Activated T-cell treated with anti-CD3 and anti-CD28 coated beads, Interleukin-2, amount 50 U/mL, for 4 hours (primary cell): ENCODE data around the gene AUTS2. TPM values are rescaled to one million over a fixed set of nuclear protein-coding genes. Genes with fewer than 3 reads are reported as not detected.
A peak's percentile ranks its signal among the peaks of the same experiment; 100 is the strongest.

Experiments used
- ATAC-seq, 2 donors: fragments of 200-7000 bp; cut with Tn5 transposase; one replicate each; pipeline ENCODE4 v1.10.0; 2021
- DNase-seq: peaks from one replicate; pipeline ENCODE4 v3.0.0-alpha.2; 2020
- H3K27me3 Mint-ChIP-seq: one replicate; pipeline ENCODE4 v1.8.0; 2021; ENCODE audit warnings: low read depth, mixed read lengths
- H3K36me3 Mint-ChIP-seq: one replicate; pipeline ENCODE4 v1.8.0; 2022; ENCODE audit warnings: mixed read lengths; ENCODE audit not compliant: insufficient read depth
- H3K4me1 Mint-ChIP-seq: one replicate; pipeline ENCODE4 v1.8.0; 2021; ENCODE audit warnings: low read depth, mixed read lengths
- H3K4me3 Mint-ChIP-seq: one replicate; pipeline ENCODE4 v1.8.0; 2021; ENCODE audit warnings: mild to moderate bottlenecking, moderate library complexity, mixed read lengths
- H3K9me3 Mint-ChIP-seq: one replicate; pipeline ENCODE4 v1.8.0; 2021; ENCODE audit warnings: mixed read lengths
- total RNA-seq, 3 donors: library from RNA; stranded (reverse); gene quantifications; one replicate each; pipeline ENCODE4 v1.2.1, GENCODE V29; 2021

The AUTS2 gene
- total RNA-seq, 3 donors from 2014 or later = 1.4 to 4.4 (median 2.8) TPM

DNA sequence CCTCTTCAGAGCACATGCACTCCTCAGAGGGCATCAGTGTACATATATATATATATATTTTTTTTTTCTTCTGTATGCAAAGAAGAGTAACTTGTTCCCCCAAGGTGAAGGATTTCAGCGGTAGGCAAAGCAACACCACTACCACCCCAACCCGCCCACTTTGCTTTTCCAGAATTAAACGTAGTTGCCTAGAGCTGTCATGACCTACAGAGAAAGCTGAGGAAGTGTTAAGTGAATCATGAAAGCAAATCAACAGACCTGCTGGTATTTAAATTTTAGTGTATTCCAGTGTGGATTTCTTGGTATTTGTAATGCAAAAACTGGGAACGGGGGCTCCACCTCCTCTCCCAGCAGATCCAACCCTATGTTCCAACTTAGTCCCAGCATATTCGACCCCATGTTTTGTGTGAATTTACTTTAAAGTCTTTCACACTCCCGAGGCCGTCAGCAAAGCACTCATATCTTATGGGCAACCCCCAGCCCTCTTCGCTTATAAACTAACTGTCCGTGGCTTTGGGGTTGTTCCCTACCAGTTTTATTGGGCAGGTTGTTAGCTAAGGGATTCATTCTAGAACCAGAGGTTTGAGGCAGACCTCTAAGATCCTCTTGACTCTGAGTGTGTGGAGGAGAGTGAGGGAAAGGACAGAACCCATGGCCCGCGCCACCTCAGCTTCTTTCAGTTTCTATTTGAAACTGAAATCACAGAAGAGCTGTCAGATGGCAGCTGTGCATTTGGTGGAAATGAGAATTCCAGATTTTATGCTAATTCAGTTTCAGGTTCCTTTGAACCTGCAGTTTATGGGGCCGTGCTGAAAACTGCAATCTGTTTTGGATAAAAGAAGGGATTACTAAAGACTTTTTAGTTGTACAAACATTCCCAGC, 1083.4 kb downstream of the AUTS2 start:
- Mint-ChIP-seq H3K4me3 (peak overlapping the region; percentile 51), H3K27me3 (peaks cover 2% of the 10 kb centered on the region), H3K36me3 (no peaks in the 10 kb centered on the region), H3K9me3 (no peaks in the 10 kb centered on the region), H3K4me1 (peaks cover 34% of the 10 kb centered on the region)
- ATAC-seq = peak; percentile 41 to 51
- no peak for DNase-seq

DNA sequence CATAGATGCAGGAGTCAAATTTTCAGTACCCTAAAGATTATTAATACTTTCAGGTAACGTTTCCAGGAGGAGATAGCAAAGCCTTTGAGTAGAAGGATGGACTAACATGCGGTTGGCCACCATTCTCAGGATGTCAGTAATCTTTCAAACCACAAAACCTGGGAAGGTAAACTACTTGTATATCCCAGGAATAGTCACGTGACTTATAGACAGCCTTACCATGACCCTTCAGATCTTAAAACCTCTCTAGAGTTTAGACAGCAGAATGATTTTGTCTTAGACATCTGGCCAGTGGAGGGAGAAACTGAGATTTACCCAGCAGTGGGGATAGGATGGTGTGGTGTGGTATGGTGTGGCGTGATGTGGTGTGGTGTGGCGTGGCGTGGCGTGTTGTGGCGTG, 1085.9 kb downstream of the AUTS2 start:
- no peak for ATAC-seq
- no peaks in the 10 kb centered on the region for H3K36me3 Mint-ChIP-seq
- H3K9me3 Mint-ChIP-seq = no peaks in the 10 kb centered on the region
- no peak for DNase-seq
- no peaks in the 10 kb centered on the region for H3K27me3 Mint-ChIP-seq
- H3K4me1 Mint-ChIP-seq = peaks cover 25% of the 10 kb centered on the region
- no peak overlapping the region for H3K4me3 Mint-ChIP-seq

GRCh38 chr7:70693321-70693685, 1095.0 kb downstream of the AUTS2 start:
- no peak for ATAC-seq
- H3K36me3 Mint-ChIP-seq = no peaks in the 10 kb centered on the region
- H3K4me1 Mint-ChIP-seq = peaks cover 16% of the 10 kb centered on the region
- H3K27me3 Mint-ChIP-seq = peaks cover 29% of the 10 kb centered on the region
- peak overlapping the region; percentile 63 for H3K4me3 Mint-ChIP-seq
- H3K9me3 Mint-ChIP-seq = no peaks in the 10 kb centered on the region
- DNase-seq = no peak

- ATAC-seq (peak; percentile 74 to 78), DNase-seq (peak; percentile 58)
Observed at GRCh38 chr7:70693686-70694433, 1095.6 kb downstream of the AUTS2 start.

GRCh38 chr7:70694434-70694970, 1096.2 kb downstream of the AUTS2 start:
- Mint-ChIP-seq H3K36me3 (no peaks in the 10 kb centered on the region), H3K27me3 (peaks cover 29% of the 10 kb centered on the region), H3K4me1 (peaks cover 16% of the 10 kb centered on the region), H3K9me3 (no peaks in the 10 kb centered on the region), H3K4me3 (peak overlapping the region; percentile 81)
- ATAC-seq (peak; percentile 45 to 48), DNase-seq (peak; percentile 12)

More at GRCh38 chr7:70693686-70694433, 1095.6 kb downstream of the AUTS2 start:
- peak overlapping the region; percentile 63 for H3K4me3 Mint-ChIP-seq
- H3K36me3 Mint-ChIP-seq = no peaks in the 10 kb centered on the region
- H3K4me1 Mint-ChIP-seq = peaks cover 16% of the 10 kb centered on the region
- H3K9me3 Mint-ChIP-seq = no peaks in the 10 kb centered on the region
- H3K27me3 Mint-ChIP-seq = peaks cover 29% of the 10 kb centered on the region

GRCh38 chr7:70694971-70695794, 1096.9 kb downstream of the AUTS2 start:
- no peak for DNase-seq

DNA sequence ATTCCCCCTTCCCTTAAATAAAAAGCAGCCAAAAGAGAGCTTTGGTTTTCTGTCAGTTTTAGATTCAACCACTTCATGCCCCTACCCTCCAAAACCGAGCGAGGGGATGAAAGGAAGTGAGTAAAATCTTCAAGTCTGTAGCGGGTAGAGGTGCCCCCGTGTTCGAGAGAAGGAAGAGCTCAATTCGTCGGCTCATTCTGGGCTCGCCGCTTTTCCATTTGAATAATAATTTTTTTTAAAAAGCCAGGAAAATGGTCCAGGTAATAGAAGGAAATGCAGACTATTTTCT, 1097.5 kb downstream of the AUTS2 start:
- ATAC-seq = peak in 1 of 2 donors; percentile 30
- peaks cover 29% of the 10 kb centered on the region for H3K27me3 Mint-ChIP-seq

More at GRCh38 chr7:70694971-70695794, 1096.9 kb downstream of the AUTS2 start:
- peaks cover 29% of the 10 kb centered on the region for H3K27me3 Mint-ChIP-seq
- ATAC-seq = no peak
- H3K36me3 Mint-ChIP-seq = no peaks in the 10 kb centered on the region
- peaks cover 16% of the 10 kb centered on the region for H3K4me1 Mint-ChIP-seq
- peak overlapping the region; percentile 90 for H3K4me3 Mint-ChIP-seq
- no peaks in the 10 kb centered on the region for H3K9me3 Mint-ChIP-seq

GRCh38 chr7:70696201-70696754, 1098.0 kb downstream of the AUTS2 start:
- no peak for ATAC-seq
- no peak for DNase-seq
- Mint-ChIP-seq H3K4me3 (peak overlapping the region; percentile 90), H3K4me1 (peaks cover 16% of the 10 kb centered on the region), H3K36me3 (no peaks in the 10 kb centered on the region), H3K9me3 (no peaks in the 10 kb centered on the region), H3K27me3 (peaks cover 29% of the 10 kb centered on the region)

More for the DNA sequence above, 1097.5 kb downstream of the AUTS2 start:
- H3K4me3 Mint-ChIP-seq = peak overlapping the region; percentile 90
- H3K36me3 Mint-ChIP-seq = no peaks in the 10 kb centered on the region
- H3K9me3 Mint-ChIP-seq = no peaks in the 10 kb centered on the region
- DNase-seq = no peak
- H3K4me1 Mint-ChIP-seq = peaks cover 16% of the 10 kb centered on the region

- Mint-ChIP-seq H3K27me3 (peaks cover 20% of the 10 kb centered on the region), H3K9me3 (no peaks in the 10 kb centered on the region), H3K4me1 (peaks cover 14% of the 10 kb centered on the region), H3K36me3 (no peaks in the 10 kb centered on the region), H3K4me3 (no peak overlapping the region)
- ATAC-seq (no peak), DNase-seq (no peak)
Observed at GRCh38 chr7:70698219-70698832, 1100.1 kb downstream of the AUTS2 start.

- H3K36me3 Mint-ChIP-seq = no peaks in the 10 kb centered on the region
Observed at GRCh38 chr7:70699271-70699670, 1101.0 kb downstream of the AUTS2 start.

GRCh38 chr7:70700055-70700940, 1102.0 kb downstream of the AUTS2 start:
- Mint-ChIP-seq H3K36me3 (no peaks in the 10 kb centered on the region), H3K4me3 (no peak overlapping the region), H3K4me1 (peaks cover 12% of the 10 kb centered on the region), H3K9me3 (no peaks in the 10 kb centered on the region), H3K27me3 (peaks cover 15% of the 10 kb centered on the region)
- ATAC-seq (no peak), DNase-seq (no peak)

More at GRCh38 chr7:70699271-70699670, 1101.0 kb downstream of the AUTS2 start:
- Mint-ChIP-seq H3K9me3 (no peaks in the 10 kb centered on the region), H3K4me1 (peaks cover 14% of the 10 kb centered on the region), H3K4me3 (no peak overlapping the region), H3K27me3 (peaks cover 18% of the 10 kb centered on the region)
- no peak for DNase-seq
- no peak for ATAC-seq

DNA sequence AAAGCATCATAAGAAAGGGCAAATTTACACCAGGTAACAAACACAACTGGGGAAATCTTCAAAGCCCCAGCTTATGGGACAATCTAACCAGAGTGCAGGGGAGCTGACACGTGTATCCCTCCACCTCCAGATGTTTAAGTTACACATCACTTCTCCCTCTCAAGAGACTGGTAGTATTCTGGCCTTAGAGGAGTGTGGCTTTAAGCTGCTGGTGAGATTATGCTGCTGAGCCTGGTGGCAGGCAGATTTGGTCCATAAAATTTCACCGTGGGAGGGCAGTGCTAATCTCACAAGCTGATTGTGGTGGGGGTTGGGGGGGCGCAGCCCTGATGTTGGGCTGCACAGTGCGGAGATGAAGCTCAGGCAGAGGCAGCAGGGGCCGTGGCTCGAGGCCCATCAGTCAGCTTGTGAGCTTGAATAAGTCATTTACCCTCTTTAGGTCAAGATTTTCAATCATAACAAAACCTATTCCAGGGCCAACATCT, 1102.7 kb downstream of the AUTS2 start:
- Mint-ChIP-seq H3K9me3 (no peaks in the 10 kb centered on the region), H3K27me3 (peaks cover 8% of the 10 kb centered on the region)

More for the DNA sequence above, 1102.7 kb downstream of the AUTS2 start:
- Mint-ChIP-seq H3K36me3 (no peaks in the 10 kb centered on the region), H3K4me3 (no peak overlapping the region), H3K4me1 (peaks cover 5% of the 10 kb centered on the region)
- ATAC-seq (no peak), DNase-seq (no peak)
